Adrenal gland (tissue), 5 donors: ENCODE results near the gene CCDC124.

Experiments used
- CTCF ChIP-seq, 6 experiments: fragments of 450-650 bp in 4 of 6; fragments of 200-600 bp in 2 of 6; sonication (generic) in 1 of 6; IDR thresholded peaks; 1 replicate in 5 of 6; 2 replicates in 1 of 6; pipeline versions ENCODE4 v1.5.1 to v1.8.0; 2016 to 2021; ENCODE audit warnings: antibody characterized with exemption in 6 of 6, mild to moderate bottlenecking in 2 of 6, moderate library complexity in 1 of 6
- POLR2A ChIP-seq, 2 donors: fragments of 450-650 bp; IDR thresholded peaks; one replicate each; pipeline ENCODE4 v1.6.1; 2017; ENCODE audit warnings: antibody characterized with exemption in 2 of 2, mild to moderate bottlenecking in 2 of 2, moderate library complexity in 1 of 2
- donor health status: DM: no; HTN: no; CAD: no.

DNA sequence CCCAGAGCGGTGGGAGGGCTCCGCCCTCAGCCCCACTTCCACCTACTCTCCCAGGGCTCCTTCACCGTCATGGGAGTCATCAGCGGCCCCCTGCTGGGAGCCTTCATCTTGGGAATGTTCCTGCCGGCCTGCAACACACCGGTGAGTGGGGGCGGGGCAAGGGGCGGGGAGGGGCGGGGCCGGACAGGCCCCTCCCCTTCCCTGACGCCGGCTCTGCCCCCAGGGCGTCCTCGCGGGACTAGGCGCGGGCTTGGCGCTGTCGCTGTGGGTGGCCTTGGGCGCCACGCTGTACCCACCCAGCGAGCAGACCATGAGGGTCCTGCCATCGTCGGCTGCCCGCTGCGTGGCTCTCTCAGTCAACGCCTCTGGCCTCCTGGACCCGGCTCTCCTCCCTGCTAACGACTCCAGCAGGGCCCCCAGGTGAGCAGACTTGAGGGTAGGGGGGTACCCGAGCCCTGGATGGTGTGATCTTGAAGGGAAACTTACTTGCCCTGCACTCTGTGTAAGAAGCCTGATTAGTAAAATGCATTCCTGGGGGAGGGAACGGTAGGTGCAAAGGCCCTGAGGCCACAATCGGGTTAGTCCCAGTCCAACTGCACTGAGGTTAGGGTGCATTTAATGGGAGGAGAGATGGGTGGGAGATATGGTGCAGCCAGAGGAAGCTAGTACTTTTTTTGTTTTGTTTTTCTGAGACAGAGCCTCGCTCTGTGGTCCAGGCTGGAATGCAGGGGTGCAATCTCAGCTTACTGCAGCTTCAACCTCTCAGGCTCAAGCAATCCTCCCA is 49.0 kb upstream of the CCDC124 start:
- TF ChIP-seq CTCF (IDR thresholded peaks at IDR 0.05) = no peak
- no peak for TF ChIP-seq POLR2A (IDR thresholded peaks at IDR 0.05)
